IMR-90 (cell line): ENCODE results near the gene FXYD3. TPM values are rescaled to one million over a fixed set of nuclear protein-coding genes. Genes with fewer than 3 reads are reported as not detected.

Source experiments
- ATAC-seq: fragments of 200-7000 bp; cut with Tn5 transposase; 2 replicates; pipeline ENCODE4 v1.9.1; 2020; ENCODE audit warnings: low read depth, mild to moderate bottlenecking, moderate library complexity
- BruUV-seq: library from RNA; stranded (reverse); fragments of 400-500 nt; replicated peaks from 2 replicates; lab custom pipeline; 2021; lab: Mats Ljungman, UMichigan
- CTCF ChIA-PET: fragments of 300-600 bp; formaldehyde crosslinking; extraction: SDS; loops from one replicate; lab custom pipeline; 2021; ENCODE audit warnings: antibody characterized with exemption; lab: Yijun Ruan, JAX
- POLR2A ChIA-PET: fragments of 300-600 bp; sonication (Branson Sonifier 250); formaldehyde crosslinking; loops from one replicate; lab custom pipeline; 2022; ENCODE audit warnings: antibody characterized with exemption; ENCODE audit not compliant: unreplicated experiment; lab: Charles Lee
- DNase-seq: peaks from one replicate; pipeline ENCODE4 v3.0.0; 2013
- H2AFZ ChIP-seq: replicated peaks from 2 replicates; pipeline ENCODE3; 2013; ENCODE audit warnings: low read length, mild to moderate bottlenecking; ENCODE audit not compliant: poor library complexity
- H2AK5ac ChIP-seq: 2 replicates; pipeline ENCODE4 v1.6.1; 2013; ENCODE audit warnings: low read depth, low read length, inconsistent platforms
- H2AK9ac ChIP-seq: replicated peaks from 2 replicates; pipeline ENCODE3; 2013; ENCODE audit warnings: mild to moderate bottlenecking, low read depth, low read length, moderate library complexity; ENCODE audit not compliant: poor library complexity
- H2BK120ac ChIP-seq: 2 replicates; pipeline ENCODE4 v1.6.1; 2013; ENCODE audit warnings: low read depth, low read length, inconsistent platforms
- H2BK15ac ChIP-seq: 3 replicates; pipeline ENCODE4 v1.6.1; 2013; ENCODE audit warnings: low read depth, low read length, inconsistent platforms
- H2BK20ac ChIP-seq: 2 replicates; pipeline ENCODE4 v1.6.1; 2013; ENCODE audit warnings: low read depth, mild to moderate bottlenecking, inconsistent platforms, low read length, moderate library complexity
- H2BK5ac ChIP-seq: 2 replicates; pipeline ENCODE4 v1.6.1; 2013; ENCODE audit warnings: mild to moderate bottlenecking, low read depth, low read length, inconsistent platforms; ENCODE audit not compliant: poor library complexity, severe bottlenecking
- H3K14ac ChIP-seq: replicated peaks from 2 replicates; pipeline ENCODE4 v1.6.1; 2013; ENCODE audit warnings: low read depth, low read length, inconsistent platforms
- H3K18ac ChIP-seq: 2 replicates; pipeline ENCODE4 v1.6.1; 2013; ENCODE audit warnings: low read depth, low read length, control low read depth
- H3K23ac ChIP-seq: 2 replicates; pipeline ENCODE4 v1.6.1; 2013; ENCODE audit warnings: low read depth, low read length, inconsistent platforms
- H3K27ac ChIP-seq: 2 replicates; pipeline ENCODE4 v1.5.1; 2013; ENCODE audit warnings: mild to moderate bottlenecking, control low read depth, low read length; ENCODE audit not compliant: insufficient read depth
- H3K27me3 ChIP-seq: 2 replicates; pipeline ENCODE4 v1.6.1; 2013; ENCODE audit warnings: low read length; ENCODE audit not compliant: control insufficient read depth, insufficient read depth
- H3K36me3 ChIP-seq: 2 replicates; pipeline ENCODE4 v1.6.1; 2013; ENCODE audit warnings: low read length, mixed read lengths; ENCODE audit not compliant: control insufficient read depth, insufficient read depth
- H3K4ac ChIP-seq: 2 replicates; pipeline ENCODE4 v1.6.1; 2013; ENCODE audit warnings: low read depth, low read length, inconsistent platforms
- H3K4me1 ChIP-seq: 2 replicates; pipeline ENCODE4 v1.6.1; 2013; ENCODE audit warnings: low read length, mixed read lengths; ENCODE audit not compliant: control insufficient read depth, insufficient read depth
- H3K4me2 ChIP-seq: 2 replicates; pipeline ENCODE4 v1.6.1; 2013; ENCODE audit warnings: low read depth, mild to moderate bottlenecking, control low read depth, low read length, moderate library complexity
- H3K4me3 ChIP-seq: 2 replicates; pipeline ENCODE4 v1.5.1; 2013; ENCODE audit warnings: low read depth, mild to moderate bottlenecking, control low read depth, low read length, moderate library complexity; ENCODE audit not compliant: insufficient read depth
- H3K56ac ChIP-seq: 2 replicates; pipeline ENCODE4 v1.6.1; 2013; ENCODE audit warnings: low read length, inconsistent platforms; ENCODE audit not compliant: insufficient read depth; ENCODE audit errors: extremely low read depth
- H3K79me1 ChIP-seq, 2 experiments: 2 replicates each; pipeline ENCODE4 v1.6.1; 2013; ENCODE audit warnings: low read length in 2 of 2, inconsistent platforms in 1 of 2, low read depth in 1 of 2
- H3K9ac ChIP-seq: 2 replicates; pipeline ENCODE4 v1.6.1; 2013; ENCODE audit warnings: low read depth, low read length, control low read depth
- H3K9me1 ChIP-seq: 2 replicates; pipeline ENCODE4 v1.6.1; 2013; ENCODE audit warnings: low read length, inconsistent platforms; ENCODE audit not compliant: insufficient read depth
- H3K9me3 ChIP-seq: 2 replicates; pipeline ENCODE4 v1.6.1; 2013; ENCODE audit warnings: low read length; ENCODE audit not compliant: control insufficient read depth, insufficient read depth
- H4K20me1 ChIP-seq: 2 replicates; pipeline ENCODE4 v1.6.1; 2013; ENCODE audit warnings: low read length, inconsistent platforms; ENCODE audit not compliant: insufficient read depth
- H4K5ac ChIP-seq: 2 replicates; pipeline ENCODE4 v1.6.1; 2013; ENCODE audit warnings: mild to moderate bottlenecking, low read depth, low read length, control low read depth
- H4K8ac ChIP-seq, 2 experiments: 2 replicates each; pipeline ENCODE4 v1.6.1; 2013; ENCODE audit warnings: low read depth in 2 of 2, low read length in 2 of 2, control low read depth in 1 of 2, inconsistent platforms in 1 of 2
- H4K91ac ChIP-seq: 2 replicates; pipeline ENCODE4 v1.6.1; 2013; ENCODE audit warnings: low read depth, low read length, inconsistent platforms; ENCODE audit not compliant: insufficient read depth
- BHLHE40 ChIP-seq: fragments of 150-350 bp; IDR thresholded peaks from 2 replicates; pipeline ENCODE4 v1.6.1; 2016; ENCODE audit warnings: mild to moderate bottlenecking, low read depth, low read length
- CEBPB ChIP-seq: IDR thresholded peaks from 2 replicates; pipeline ENCODE4 v1.6.1; 2012; ENCODE audit warnings: low read depth, low read length, improper control_type of control experiment
- CHD1 ChIP-seq: IDR thresholded peaks from 2 replicates; pipeline ENCODE4 v1.6.1; 2012; ENCODE audit warnings: low read depth, low read length, improper control_type of control experiment
- CTCF ChIP-seq: conservative IDR thresholded peaks from 2 replicates; pipeline ENCODE4 v1.5.1; 2012; ENCODE audit warnings: mild to moderate bottlenecking, low read depth, low read length, improper control_type of control experiment
- ELK1 ChIP-seq: fragments of 150-350 bp; IDR thresholded peaks from 2 replicates; pipeline ENCODE4 v1.6.1; 2016; ENCODE audit warnings: low read depth, mild to moderate bottlenecking, low read length, moderate library complexity, borderline replicate concordance
- FOS ChIP-seq: fragments of 150-350 bp; IDR thresholded peaks from 2 replicates; pipeline ENCODE4 v1.6.1; 2016; ENCODE audit warnings: low read depth, low read length
- MAFK ChIP-seq: IDR thresholded peaks from 2 replicates; pipeline ENCODE4 v1.6.1; 2012; ENCODE audit warnings: low read depth, low read length, improper control_type of control experiment
- MAZ ChIP-seq: IDR thresholded peaks from 2 replicates; pipeline ENCODE4 v1.6.1; 2012; ENCODE audit warnings: low read depth, mild to moderate bottlenecking, low read length, improper control_type of control experiment, moderate library complexity, borderline replicate concordance
- MXI1 ChIP-seq: IDR thresholded peaks from 2 replicates; pipeline ENCODE4 v1.6.1; 2012; ENCODE audit warnings: low read depth, mild to moderate bottlenecking, low read length, moderate library complexity, borderline replicate concordance
- NFE2L2 ChIP-seq: fragments of 150-350 bp; IDR thresholded peaks from 2 replicates; pipeline ENCODE4 v1.6.1; 2016; ENCODE audit warnings: low read depth, mild to moderate bottlenecking, low read length
- POLR2A ChIP-seq: IDR thresholded peaks from 2 replicates; pipeline ENCODE4 v1.6.1; 2012; ENCODE audit warnings: mild to moderate bottlenecking, low read depth, low read length
- RAD21 ChIP-seq: IDR thresholded peaks from 2 replicates; pipeline ENCODE4 v1.6.1; 2012; ENCODE audit warnings: low read length, improper control_type of control experiment
- RCOR1 ChIP-seq: IDR thresholded peaks from 2 replicates; pipeline ENCODE4 v1.6.1; 2012; ENCODE audit warnings: mild to moderate bottlenecking, low read length, improper control_type of control experiment; ENCODE audit not compliant: insufficient replicate concordance
- RFX5 ChIP-seq: IDR thresholded peaks from 2 replicates; pipeline ENCODE4 v1.8.0; 2012; ENCODE audit warnings: low read depth, mild to moderate bottlenecking, low read length, moderate library complexity
- SMC3 ChIP-seq: fragments of 150-350 bp; IDR thresholded peaks from 2 replicates; pipeline ENCODE4 v1.6.1; 2016; ENCODE audit warnings: low read depth, mild to moderate bottlenecking, antibody characterized with exemption, low read length, moderate library complexity
- USF2 ChIP-seq: fragments of 150-350 bp; IDR thresholded peaks from 2 replicates; pipeline ENCODE4 v1.6.1; 2017; ENCODE audit warnings: mild to moderate bottlenecking, antibody characterized with exemption, low read length, low read depth
- WGBS, 2 experiments: methylation state at CpG; one replicate each; pipeline versions ENCODE4 v1.1.5 to v1.1.7; 2013; ENCODE audit warnings: missing lambda C conversion rate in 2 of 2; ENCODE audit not compliant: insufficient read length in 1 of 2; ENCODE audit errors: extremely low coverage in 2 of 2; 5-methylcytosine and 5-hydroxymethylcytosine counted together
- dilution Hi-C: fragments of 300-500 bp; cut with HindIII; formaldehyde crosslinking; loops from one replicate; pipeline ENCODE4 v1.14.3; 2018; ENCODE audit warnings: low sequenced_read_pairs; ENCODE audit not compliant: unreplicated experiment
- in situ Hi-C: fragments of 300-500 bp; cut with MboI; formaldehyde crosslinking; loops from 3 replicates; pipeline ENCODE4 v1.14.3; 2019; ENCODE audit warnings: low sequenced_read_pairs, inconsistent platforms, mixed read lengths
- intact Hi-C: fragments of 100-400 bp; cut with micrococcal nuclease; formaldehyde crosslinking; loops from 2 replicates; pipeline ENCODE4 v1.10.0; 2022
- polyA plus RNA-seq, 3 experiments: library from polyadenylated mRNA; depleted of rRNA; stranded (reverse); fragments of >200 nt; gene quantifications; 2 replicates each; pipeline ENCODE4 v1.2.3, GENCODE V29; 2012; ENCODE audit warnings: low replicate concordance in 1 of 3
- total RNA-seq: library from RNA; depleted of rRNA; stranded (reverse); fragments of >200 nt; gene quantifications from 2 replicates; pipeline ENCODE4 v1.2.3, GENCODE V29; 2012

The FXYD3 gene
- total and polyA plus RNA-seq, 2 of the 4 experiments (the other 2 are of a cell fraction), result not detected

- H3K36me3 ChIP-seq, result no peaks in the 10 kb centered on the region
- no peak overlapping the region for H2AK5ac ChIP-seq
- H4K5ac ChIP-seq, result no peak overlapping the region
- H4K91ac ChIP-seq, result no peak overlapping the region
- no peak overlapping the region for H3K27ac ChIP-seq
- no TSS peak for BruUV-seq
- no peak overlapping the region for H3K18ac ChIP-seq
- ATAC-seq (no peak), DNase-seq (no peak)
- no peak overlapping the region; a peak in 1 of 4 replicates for H4K8ac ChIP-seq
- dilution Hi-C loops (no loop called here), in situ Hi-C loops (no loop called here), intact Hi-C loops (loop anchor here (1.0 kb wide), 3 partner anchors 23 to 117 kb away; no protein-coding TSS in a partner anchor)
- H2BK120ac ChIP-seq, result no peak overlapping the region
- H3K27me3 ChIP-seq, result peaks cover 3% of the 10 kb centered on the region; the same call in 1 of the 2 replicates
- no peak overlapping the region for H3K9ac ChIP-seq
- no peak overlapping the region for H3K56ac ChIP-seq
- ChIA-PET POLR2A (no interaction called here), CTCF (interaction anchor here (0.7 to 1.3 kb wide), 3 partner anchors 10 to 46 kb away, joined by 3 to 4 read pairs (median 3); no protein-coding TSS in a partner anchor)
- H3K79me1 ChIP-seq, result no peaks in the 10 kb centered on the region
- no peak overlapping the region for H2AK9ac ChIP-seq
- TF ChIP-seq NFE2L2 (no peak), RFX5 (no peak), RAD21 (no peak), CEBPB (no peak), MAZ (no peak), FOS (no peak), POLR2A (no peak), BHLHE40 (no peak), MXI1 (no peak), RCOR1 (no peak), CHD1 (no peak), ELK1 (no peak), USF2 (no peak), SMC3 (no peak), CTCF (no peak), MAFK (no peak)
- H3K4me3 ChIP-seq, result no peak overlapping the region
- H2BK5ac ChIP-seq, result no peak overlapping the region
- H3K4me1 ChIP-seq, result peaks cover 3% of the 10 kb centered on the region
- H3K4ac ChIP-seq, result no peak overlapping the region
- H2AFZ ChIP-seq, result peak overlapping the region; percentile 86
- H3K9me3 ChIP-seq, result no peaks in the 10 kb centered on the region
- H3K23ac ChIP-seq, result no peak overlapping the region
- H3K14ac ChIP-seq, result no peak overlapping the region
- peak overlapping the region; percentile 20; the same call in 1 of the 2 replicates for H3K4me2 ChIP-seq
- H3K9me1 ChIP-seq, result peaks cover 7% of the 10 kb centered on the region
- H2BK15ac ChIP-seq, result no peak overlapping the region
- no peaks in the 10 kb centered on the region for H4K20me1 ChIP-seq
- 80% methylated on average over 2 of the region's 9 CpGs; no CpG with 5 or more reads in 1 of the 2 experiments for WGBS, 2 experiments
- H2BK20ac ChIP-seq, result 0 out of 2 replicates have a peak overlapping the region, but pooled peaks have one; percentile 74
Observed at GRCh38 chr19:35090160-35090505, 25.5 kb upstream of the FXYD3 start.
